ENCODE data around the gene AKAP6.

GRCh38 chr14:32531942-32532515 is 202.9 kb downstream of the AKAP6 start:
- TF ChIP-seq MAX (IDR thresholded peaks at IDR 0.05) (no peak), ASH2L (IDR thresholded peaks at IDR 0.05; ENCODE audit: low read length) (no peak), BCL11A (IDR thresholded peaks at IDR 0.05; ENCODE audit: low read depth in 2 of 2, low read length in 2 of 2) (no peak), POLR2A (IDR thresholded peaks at IDR 0.05; ENCODE audit: control extremely low read depth in 1 of 2, low read depth in 2 of 2, low read length in 2 of 2) (no peak), YY1 (IDR thresholded peaks at IDR 0.05; ENCODE audit: low read depth, low read length) (no peak), CREB1 (IDR thresholded peaks at IDR 0.05) (no peak), CTCF (IDR thresholded peaks at IDR 0.05; ENCODE audit: control extremely low read depth in 1 of 3, insufficient read depth in 1 of 3, low read depth in 1 of 3, low read length in 3 of 3) (no peak), SAP30 (IDR thresholded peaks at IDR 0.05; ENCODE audit: insufficient read depth, insufficient replicate concordance, low read length) (no peak), BRCA1 (IDR thresholded peaks at IDR 0.05; ENCODE audit: low read depth, low read length) (no peak), TAF1 (IDR thresholded peaks at IDR 0.05; ENCODE audit: low read depth, low read length) (no peak), EZH2 (IDR thresholded peaks at IDR 0.05; ENCODE audit: low read depth, low read length, severe bottlenecking) (no peak), EP300 (IDR thresholded peaks at IDR 0.05; ENCODE audit: borderline replicate concordance in 1 of 2, low read depth in 2 of 2, low read length in 2 of 2) (no peak), ATF3 (IDR thresholded peaks at IDR 0.05; ENCODE audit: insufficient read depth, low read depth, low read length) (no peak), JUND (IDR thresholded peaks at IDR 0.05; ENCODE audit: low read length) (no peak)
